ENCODE measurements around the gene PANX2. TPM values are rescaled to one million over a fixed set of nuclear protein-coding genes. Genes with fewer than 3 reads are reported as not detected.

Gene PANX2
- total RNA-seq, 1 donor from 2014 or later, result 3.0 TPM

DNA sequence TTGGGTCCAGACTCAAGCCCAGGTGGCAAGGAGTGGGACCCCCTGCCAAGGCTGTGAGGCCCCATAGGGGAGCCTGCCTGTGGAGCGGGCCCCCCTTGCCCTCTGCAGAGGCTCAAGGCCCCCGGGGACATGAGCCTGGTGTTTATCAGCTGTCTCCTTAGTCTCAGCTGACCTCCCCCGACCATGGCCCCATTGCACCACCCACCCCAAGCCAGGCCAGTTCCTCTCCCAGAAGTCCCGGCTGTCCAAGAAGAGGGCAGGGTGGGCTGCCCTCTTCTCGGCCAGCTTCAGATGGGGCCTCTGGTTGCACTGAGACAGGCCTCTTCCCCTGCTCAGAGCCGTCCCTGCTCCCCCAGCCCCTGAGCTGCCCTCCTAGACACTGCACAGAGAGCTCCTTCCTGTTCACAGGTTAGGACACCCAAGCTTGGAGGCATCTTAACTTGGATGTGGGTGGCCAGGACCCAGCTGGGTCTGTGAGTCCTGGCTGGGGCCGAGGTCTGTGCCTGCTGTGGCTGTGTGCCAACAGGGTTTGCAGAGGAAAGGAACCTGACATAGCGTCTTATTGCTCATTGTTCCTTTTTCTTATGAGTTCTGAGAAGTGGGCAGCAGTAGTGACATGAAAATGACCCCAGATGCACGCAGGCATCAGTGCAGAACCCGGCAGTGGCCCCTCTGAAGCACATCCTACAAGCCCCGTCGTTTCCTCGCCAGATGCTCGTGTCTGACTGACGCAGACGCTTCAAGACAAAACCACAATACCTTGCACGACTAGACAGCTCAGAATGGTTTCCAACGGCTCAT is 20.6 kb downstream of the PANX2 start:
- H3K9me3 Mint-ChIP-seq, result no peaks in the 10 kb centered on the region
- H3K27ac Mint-ChIP-seq, result peak overlapping the region; percentile 59
- H3K4me3 Mint-ChIP-seq, result peak overlapping the region; percentile 51
- H3K27me3 Mint-ChIP-seq, result no peaks in the 10 kb centered on the region
- no peaks in the 10 kb centered on the region for H3K36me3 Mint-ChIP-seq
- TF ChIP-seq CTCF (conservative IDR thresholded peaks at IDR 0.05), result no peak
- peaks cover 13% of the 10 kb centered on the region for H3K4me1 Mint-ChIP-seq (ENCODE audit: unreplicated experiment)
- no peak for DNase-seq (ENCODE audit: extremely low spot score, unreplicated experiment)

DNA sequence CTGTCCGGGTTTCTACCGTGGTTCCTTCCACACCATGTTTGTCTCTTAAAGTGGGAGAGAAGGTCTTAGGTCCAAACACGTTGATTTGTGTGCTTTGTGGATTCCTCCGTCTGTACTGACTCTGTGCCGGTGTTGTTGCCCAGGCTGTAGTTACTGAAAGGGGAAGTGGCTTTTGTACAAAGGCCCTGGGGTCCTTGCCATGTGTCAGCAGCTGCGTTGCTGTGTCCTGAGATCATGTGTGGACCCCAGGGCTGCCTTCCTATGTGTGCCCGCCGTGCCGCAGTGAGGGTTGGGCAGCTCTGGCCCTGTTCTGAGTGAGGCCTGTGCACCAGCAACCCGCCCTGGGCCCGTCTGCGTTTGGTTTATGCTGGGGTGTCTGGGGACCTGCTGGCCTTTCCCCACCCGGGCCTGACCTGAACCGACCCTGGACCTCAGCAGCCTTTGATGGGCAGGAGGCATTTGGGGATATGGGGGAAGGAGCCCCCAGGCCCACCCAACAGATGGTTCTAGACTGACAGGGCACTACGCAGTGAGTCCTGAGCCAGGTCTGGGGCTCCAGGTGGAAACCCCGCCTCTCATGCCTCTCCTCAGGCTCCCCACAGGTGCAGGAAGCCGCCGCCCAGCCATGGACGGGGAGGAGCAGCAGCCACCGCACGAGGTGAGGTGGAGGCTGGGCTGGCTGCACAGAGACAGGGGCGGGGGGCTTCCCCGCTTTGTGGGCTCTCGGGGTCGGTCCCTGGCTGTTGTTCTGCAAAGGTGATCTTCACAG is 22.1 kb downstream of the PANX2 start:
- TF ChIP-seq CTCF (conservative IDR thresholded peaks at IDR 0.05), result no peak
- DNase-seq (ENCODE audit: extremely low spot score, unreplicated experiment), result no peak
- H3K27ac Mint-ChIP-seq, result no peak overlapping the region
- H3K4me1 Mint-ChIP-seq (ENCODE audit: unreplicated experiment), result peaks cover 9% of the 10 kb centered on the region
- no peaks in the 10 kb centered on the region for H3K36me3 Mint-ChIP-seq
- no peaks in the 10 kb centered on the region for H3K27me3 Mint-ChIP-seq
- no peak overlapping the region for H3K4me3 Mint-ChIP-seq
- no peaks in the 10 kb centered on the region for H3K9me3 Mint-ChIP-seq

- H3K27me3 Mint-ChIP-seq, result no peaks in the 10 kb centered on the region
- no peak overlapping the region for H3K4me3 Mint-ChIP-seq
- no peak for TF ChIP-seq CTCF (conservative IDR thresholded peaks at IDR 0.05)
- no peak overlapping the region for H3K27ac Mint-ChIP-seq
- no peaks in the 10 kb centered on the region for H3K36me3 Mint-ChIP-seq
- peaks cover 9% of the 10 kb centered on the region for H3K4me1 Mint-ChIP-seq (ENCODE audit: unreplicated experiment)
- no peak for DNase-seq (ENCODE audit: extremely low spot score, unreplicated experiment)
- no peaks in the 10 kb centered on the region for H3K9me3 Mint-ChIP-seq
Observed at GRCh38 chr22:50193621-50194020, 23.1 kb downstream of the PANX2 start.

- no peak for DNase-seq (ENCODE audit: extremely low spot score, unreplicated experiment)
- Mint-ChIP-seq H3K36me3 (no peaks in the 10 kb centered on the region), H3K4me3 (no peak overlapping the region), H3K9me3 (no peaks in the 10 kb centered on the region), H3K27ac (no peak overlapping the region), H3K27me3 (no peaks in the 10 kb centered on the region), H3K4me1 (ENCODE audit: unreplicated experiment) (peaks cover 8% of the 10 kb centered on the region)
- no peak for TF ChIP-seq CTCF (conservative IDR thresholded peaks at IDR 0.05)
Observed at GRCh38 chr22:50194037-50194805, 23.7 kb downstream of the PANX2 start.

DNA sequence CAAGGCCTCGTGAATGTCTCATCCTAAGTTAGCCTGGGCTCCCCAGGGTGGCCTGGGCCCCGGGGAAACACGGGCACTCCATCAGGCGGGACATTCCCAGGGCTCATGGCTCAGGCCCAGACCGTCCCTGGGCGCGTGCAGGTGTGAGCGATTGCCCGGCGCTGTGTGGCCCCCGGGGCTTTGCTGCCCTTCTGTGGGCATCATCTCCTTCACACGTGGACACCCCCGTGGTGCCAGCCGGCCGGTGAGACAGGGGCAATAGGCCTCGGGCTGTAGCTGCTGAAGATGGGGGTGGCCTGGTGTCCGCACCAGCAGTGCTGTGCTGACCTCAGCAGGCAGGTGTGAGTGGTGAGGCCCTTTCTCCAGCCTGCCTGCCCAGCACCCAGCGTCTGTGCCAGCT is 25.7 kb downstream of the PANX2 start:
- no peak for DNase-seq (ENCODE audit: extremely low spot score, unreplicated experiment)
- no peak for TF ChIP-seq CTCF (conservative IDR thresholded peaks at IDR 0.05)
- Mint-ChIP-seq H3K4me3 (no peak overlapping the region), H3K36me3 (no peaks in the 10 kb centered on the region), H3K4me1 (ENCODE audit: unreplicated experiment) (peaks cover 3% of the 10 kb centered on the region), H3K27ac (no peak overlapping the region), H3K9me3 (no peaks in the 10 kb centered on the region), H3K27me3 (no peaks in the 10 kb centered on the region)

Data from type B pancreatic cell (in vitro differentiated cells).